ENCODE results near the gene PLSCR1. TPM values are rescaled to one million over a fixed set of nuclear protein-coding genes. Genes with fewer than 3 reads are reported as not detected.
"Not testable (repeated sequence)": the region's sequence is repeated elsewhere in the genome, so short reads cannot be mapped to it uniquely, and the experiment has no call there.

The PLSCR1 gene
- total RNA-seq, 3 donors from 2014 or later (not counting 1 experiment from before 2014, with no cell fraction given): 24.2 to 38.2 (median 35.2) TPM

- H3K27me3 ChIP-seq (ENCODE audit: control insufficient read depth, insufficient read depth, low read length): no peaks in the 10 kb centered on the region
- no peak overlapping the region for H3K4me3 Mint-ChIP-seq
- DNase-seq (no peak), ATAC-seq (no peak)
- H3K9me3 ChIP-seq (ENCODE audit: control insufficient read depth, insufficient read depth, low read length): no peaks in the 10 kb centered on the region
- peaks cover 9% of the 10 kb centered on the region in 2 donors for H3K9me3 Mint-ChIP-seq
- no peak overlapping the region for H3K27ac Mint-ChIP-seq
- H3K4me1 Mint-ChIP-seq: no peaks in the 10 kb centered on the region
- peaks cover 18 to 21% of the 10 kb centered on the region in 2 donors for H3K27me3 Mint-ChIP-seq (ENCODE audit: low read depth in 2 of 2)
- H3K27ac ChIP-seq (ENCODE audit: low read length): no peak overlapping the region
- TF ChIP-seq CTCF (IDR thresholded peaks at IDR 0.05): no peak
- H3K4me3 ChIP-seq (ENCODE audit: low read length): no peak overlapping the region
- H3K36me3 Mint-ChIP-seq: peaks cover 11% of the 10 kb centered on the region
- H3K36me3 ChIP-seq (ENCODE audit: control insufficient read depth, insufficient read depth, low read length): no peaks in the 10 kb centered on the region
- intact Hi-C loops (cut with micrococcal nuclease): no loop called here
- no peaks in the 10 kb centered on the region for H3K4me1 ChIP-seq (ENCODE audit: control insufficient read depth, insufficient read depth, low read length)
These were observed 59.1 kb downstream of the PLSCR1 start for GRCh38 chr3:146485297-146485696.

- H3K27ac ChIP-seq (ENCODE audit: low read length): no peak overlapping the region
- H3K9me3 ChIP-seq (ENCODE audit: control insufficient read depth, insufficient read depth, low read length): no peaks in the 10 kb centered on the region
- no peaks in the 10 kb centered on the region for H3K36me3 Mint-ChIP-seq
- 92% methylated on average over 6 of the region's 6 CpGs for WGBS (ENCODE audit: insufficient coverage)
- no peak overlapping the region for H3K4me3 Mint-ChIP-seq
- no peaks in the 10 kb centered on the region for H3K36me3 ChIP-seq (ENCODE audit: control insufficient read depth, insufficient read depth, low read length)
- DNase-seq: no peak
- no peaks in the 10 kb centered on the region for H3K4me1 Mint-ChIP-seq
- H3K27ac Mint-ChIP-seq: no peak overlapping the region
- H3K27me3 Mint-ChIP-seq (ENCODE audit: low read depth in 2 of 2): peaks cover 10 to 16% of the 10 kb centered on the region in 2 donors
- no peaks in the 10 kb centered on the region for H3K27me3 ChIP-seq (ENCODE audit: control insufficient read depth, insufficient read depth, low read length)
- H3K4me3 ChIP-seq (ENCODE audit: low read length): no peak overlapping the region
- intact Hi-C loops (cut with micrococcal nuclease): no loop called here
- no peak for ATAC-seq
- no peaks in the 10 kb centered on the region for H3K4me1 ChIP-seq (ENCODE audit: control insufficient read depth, insufficient read depth, low read length)
- no peak for TF ChIP-seq CTCF (IDR thresholded peaks at IDR 0.05)
- H3K9me3 Mint-ChIP-seq: no peaks in the 10 kb centered on the region
These were observed 68.2 kb downstream of the PLSCR1 start for GRCh38 chr3:146476094-146476740.

- DNase-seq; H3K27ac ChIP-seq (ENCODE audit: low read length); H3K36me3 Mint-ChIP-seq; H3K4me1 ChIP-seq (ENCODE audit: control insufficient read depth, insufficient read depth, low read length); H3K9me3 ChIP-seq (ENCODE audit: control insufficient read depth, insufficient read depth, low read length); H3K9me3 Mint-ChIP-seq; H3K4me1 Mint-ChIP-seq; ATAC-seq; H3K36me3 ChIP-seq (ENCODE audit: control insufficient read depth, insufficient read depth, low read length); intact Hi-C loops (cut with micrococcal nuclease); H3K4me3 ChIP-seq (ENCODE audit: low read length); H3K27me3 ChIP-seq (ENCODE audit: control insufficient read depth, insufficient read depth, low read length); H3K27ac Mint-ChIP-seq; H3K4me3 Mint-ChIP-seq: not testable (repeated sequence)
- 86% methylated on average over 1 of the region's 2 CpGs for WGBS (ENCODE audit: insufficient coverage)
- H3K27me3 Mint-ChIP-seq (ENCODE audit: low read depth in 2 of 2): peaks cover 8 to 16% of the 10 kb centered on the region in 2 donors
These were observed 69.4 kb downstream of the PLSCR1 start for GRCh38 chr3:146474976-146475375.

GRCh38 chr3:146473726-146474125 lies 70.7 kb downstream of the PLSCR1 start:
- Histone ChIP-seq H3K9me3 (ENCODE audit: control insufficient read depth, insufficient read depth, low read length) (no peaks in the 10 kb centered on the region), H3K4me3 (ENCODE audit: low read length) (no peak overlapping the region), H3K27me3 (ENCODE audit: control insufficient read depth, insufficient read depth, low read length) (no peaks in the 10 kb centered on the region), H3K4me1 (ENCODE audit: control insufficient read depth, insufficient read depth, low read length) (peaks cover 13% of the 10 kb centered on the region), H3K27ac (ENCODE audit: low read length) (no peak overlapping the region), H3K36me3 (ENCODE audit: control insufficient read depth, insufficient read depth, low read length) (no peaks in the 10 kb centered on the region)
- DNase-seq: no peak
- intact Hi-C loops (cut with micrococcal nuclease): no loop called here
- Mint-ChIP-seq H3K9me3 (no peaks in the 10 kb centered on the region), H3K27me3 (ENCODE audit: low read depth in 2 of 2) (peaks cover 6 to 16% of the 10 kb centered on the region in 2 donors), H3K27ac (no peak overlapping the region), H3K4me1 (peaks cover 0 to 7% of the 10 kb centered on the region in 2 donors), H3K4me3 (no peak overlapping the region), H3K36me3 (no peaks in the 10 kb centered on the region)
- no peak for TF ChIP-seq CTCF (IDR thresholded peaks at IDR 0.05)
- ATAC-seq: no peak
- 100% methylated on average over 2 of the region's 2 CpGs for WGBS (ENCODE audit: insufficient coverage)

All from natural killer cell (primary cell).